ENCODE results near the gene SLC32A1.

The SLC32A1 gene

GRCh38 chr20:38748861-38749149 lies 24.5 kb downstream of the SLC32A1 start:
- H3K9ac ChIP-seq, result peak overlapping the region; percentile 85
- H3K27me3 ChIP-seq, result no peaks in the 10 kb centered on the region
- no peaks in the 10 kb centered on the region for H3K9me3 ChIP-seq
- no peak for TF ChIP-seq Cebpa-rat (IDR thresholded peaks at IDR 0.05)
- H3K27ac ChIP-seq, result peak overlapping the region; percentile 81
- H3K36me3 ChIP-seq, result peaks cover 19% of the 10 kb centered on the region
- H3K4me2 ChIP-seq, result peak overlapping the region; percentile 93
- peaks cover 23% of the 10 kb centered on the region for H3K4me1 ChIP-seq
- peaks cover 29% of the 10 kb centered on the region for H4K20me1 ChIP-seq
- H3K4me3 ChIP-seq, result peak overlapping the region; percentile 93

- H3K4me1 ChIP-seq, result peaks cover 37% of the 10 kb centered on the region
- no peaks in the 10 kb centered on the region for H3K27me3 ChIP-seq
- peaks cover 29% of the 10 kb centered on the region for H4K20me1 ChIP-seq
- peaks cover 46% of the 10 kb centered on the region for H3K36me3 ChIP-seq
- H3K4me2 ChIP-seq, result no peak overlapping the region
- TF ChIP-seq Cebpa-rat (IDR thresholded peaks at IDR 0.05), result no peak
- H3K9me3 ChIP-seq, result no peaks in the 10 kb centered on the region
- no peak overlapping the region for H3K9ac ChIP-seq
- no peak overlapping the region for H3K27ac ChIP-seq
- no peak overlapping the region for H3K4me3 ChIP-seq
Observed at GRCh38 chr20:38751360-38751976, 27.2 kb downstream of the SLC32A1 start.

GRCh38 chr20:38752029-38752428 lies 27.7 kb downstream of the SLC32A1 start:
- no peak for TF ChIP-seq Cebpa-rat (IDR thresholded peaks at IDR 0.05)

GRCh38 chr20:38754924-38755323 lies 30.6 kb downstream of the SLC32A1 start:
- Histone ChIP-seq H3K27me3 (no peaks in the 10 kb centered on the region), H3K9ac (no peak overlapping the region), H4K20me1 (peaks cover 20% of the 10 kb centered on the region), H3K4me2 (peak overlapping the region; percentile 53; the same call in 1 of the 2 replicates), H3K27ac (peak overlapping the region; percentile 61; the same call in 1 of the 2 replicates), H3K4me3 (no peak overlapping the region), H3K4me1 (peaks cover 18% of the 10 kb centered on the region), H3K9me3 (no peaks in the 10 kb centered on the region), H3K36me3 (peaks cover 78% of the 10 kb centered on the region)
- TF ChIP-seq Cebpa-rat (IDR thresholded peaks at IDR 0.05), result no peak

More at GRCh38 chr20:38752029-38752428, 27.7 kb downstream of the SLC32A1 start:
- no peak overlapping the region for H3K4me2 ChIP-seq
- peaks cover 37% of the 10 kb centered on the region for H3K4me1 ChIP-seq
- H3K9ac ChIP-seq, result no peak overlapping the region
- peaks cover 52% of the 10 kb centered on the region for H3K36me3 ChIP-seq
- peaks cover 29% of the 10 kb centered on the region for H4K20me1 ChIP-seq
- H3K27me3 ChIP-seq, result no peaks in the 10 kb centered on the region
- H3K9me3 ChIP-seq, result no peaks in the 10 kb centered on the region
- H3K4me3 ChIP-seq, result no peak overlapping the region
- H3K27ac ChIP-seq, result no peak overlapping the region

- peaks cover 83% of the 10 kb centered on the region for H3K36me3 ChIP-seq
- peak overlapping the region; percentile 61; the same call in 1 of the 2 replicates for H3K27ac ChIP-seq
- no peaks in the 10 kb centered on the region for H3K27me3 ChIP-seq
- no peak for TF ChIP-seq Cebpa-rat (IDR thresholded peaks at IDR 0.05)
- H3K9me3 ChIP-seq, result no peaks in the 10 kb centered on the region
- H3K4me1 ChIP-seq, result peaks cover 14% of the 10 kb centered on the region
- no peak overlapping the region for H3K4me3 ChIP-seq
- peak overlapping the region; percentile 53 for H3K4me2 ChIP-seq
- peaks cover 20% of the 10 kb centered on the region for H4K20me1 ChIP-seq
- no peak overlapping the region; the same call in 1 of the 2 replicates for H3K9ac ChIP-seq
Observed at GRCh38 chr20:38755324-38755910, 31.1 kb downstream of the SLC32A1 start.

GRCh38 chr20:38757145-38757775 lies 33.0 kb downstream of the SLC32A1 start:
- no peak overlapping the region for H3K9ac ChIP-seq
- no peak overlapping the region for H3K4me2 ChIP-seq
- peaks cover 5% of the 10 kb centered on the region for H4K20me1 ChIP-seq
- H3K27me3 ChIP-seq, result no peaks in the 10 kb centered on the region
- no peaks in the 10 kb centered on the region for H3K9me3 ChIP-seq
- H3K36me3 ChIP-seq, result peaks cover 93% of the 10 kb centered on the region
- no peak for TF ChIP-seq Cebpa-rat (IDR thresholded peaks at IDR 0.05)
- H3K4me1 ChIP-seq, result peaks cover 14% of the 10 kb centered on the region
- no peak overlapping the region for H3K4me3 ChIP-seq
- H3K27ac ChIP-seq, result no peak overlapping the region

GRCh38 chr20:38759106-38759505 lies 34.8 kb downstream of the SLC32A1 start:
- H4K20me1 ChIP-seq, result peaks cover 5% of the 10 kb centered on the region; the same call in 1 of the 2 replicates
- H3K4me1 ChIP-seq, result peaks cover 14% of the 10 kb centered on the region
- peaks cover 97% of the 10 kb centered on the region for H3K36me3 ChIP-seq

GRCh38 chr20:38760978-38761377 lies 36.7 kb downstream of the SLC32A1 start:
- no peak overlapping the region for H3K4me3 ChIP-seq
- peaks cover 2% of the 10 kb centered on the region for H3K4me1 ChIP-seq
- H3K27ac ChIP-seq, result no peak overlapping the region
- H3K36me3 ChIP-seq, result peaks cover 97% of the 10 kb centered on the region
- no peaks in the 10 kb centered on the region for H3K9me3 ChIP-seq
- H3K4me2 ChIP-seq, result no peak overlapping the region
- H3K9ac ChIP-seq, result no peak overlapping the region
- H4K20me1 ChIP-seq, result peaks cover 5% of the 10 kb centered on the region; the same call in 1 of the 2 replicates
- no peaks in the 10 kb centered on the region for H3K27me3 ChIP-seq
- no peak for TF ChIP-seq Cebpa-rat (IDR thresholded peaks at IDR 0.05)

More at GRCh38 chr20:38759106-38759505, 34.8 kb downstream of the SLC32A1 start:
- Histone ChIP-seq H3K9ac (no peak overlapping the region), H3K9me3 (no peaks in the 10 kb centered on the region), H3K27ac (no peak overlapping the region), H3K27me3 (no peaks in the 10 kb centered on the region), H3K4me3 (no peak overlapping the region), H3K4me2 (no peak overlapping the region)
- TF ChIP-seq Cebpa-rat (IDR thresholded peaks at IDR 0.05), result no peak

- H3K27me3 ChIP-seq, result no peaks in the 10 kb centered on the region
- no peak overlapping the region for H3K4me3 ChIP-seq
- TF ChIP-seq Cebpa-rat (IDR thresholded peaks at IDR 0.05), result no peak
- no peaks in the 10 kb centered on the region for H3K4me1 ChIP-seq
- H3K4me2 ChIP-seq, result no peak overlapping the region
- H3K9ac ChIP-seq, result no peak overlapping the region
- peaks cover 5% of the 10 kb centered on the region; the same call in 1 of the 2 replicates for H4K20me1 ChIP-seq
- no peaks in the 10 kb centered on the region for H3K9me3 ChIP-seq
- H3K36me3 ChIP-seq, result peaks cover 97% of the 10 kb centered on the region
- H3K27ac ChIP-seq, result no peak overlapping the region
Observed at GRCh38 chr20:38762174-38762573, 37.9 kb downstream of the SLC32A1 start.

- Histone ChIP-seq H3K27me3 (no peaks in the 10 kb centered on the region), H3K9me3 (no peaks in the 10 kb centered on the region), H3K27ac (no peak overlapping the region), H3K4me2 (no peak overlapping the region), H3K4me3 (no peak overlapping the region), H3K9ac (no peak overlapping the region), H4K20me1 (peaks cover 5% of the 10 kb centered on the region; the same call in 1 of the 2 replicates), H3K4me1 (no peaks in the 10 kb centered on the region), H3K36me3 (peaks cover 98% of the 10 kb centered on the region)
- no peak for TF ChIP-seq Cebpa-rat (IDR thresholded peaks at IDR 0.05)
Observed at GRCh38 chr20:38763616-38764015, 39.3 kb downstream of the SLC32A1 start.

Data from BLaER1 (cell line).